Liver (tissue), 9 donors: ENCODE measurements around the gene ELL2. TPM values are rescaled to one million over a fixed set of nuclear protein-coding genes. Genes with fewer than 3 reads are reported as not detected.

Experiments
- DNase-seq: peaks from one replicate; pipeline ENCODE4 v3.0.0-alpha.2; 2017; ENCODE audit warnings: low spot score
- H3K27ac ChIP-seq, 2 donors: one replicate each; pipeline ENCODE4 v1.7.0; 2013; ENCODE audit warnings: inconsistent platforms in 2 of 2, low read length in 2 of 2, control low read depth in 1 of 2, low read depth in 1 of 2, mild to moderate bottlenecking in 1 of 2
- H3K27me3 ChIP-seq, 4 donors: one replicate each; pipeline versions ENCODE4 v1.6.1 to v1.7.0; 2013; ENCODE audit warnings: low read length in 3 of 4, inconsistent platforms in 1 of 4, mild to moderate bottlenecking in 1 of 4, moderate library complexity in 1 of 4; ENCODE audit not compliant: control insufficient read depth in 4 of 4, insufficient read depth in 4 of 4
- H3K36me3 ChIP-seq, 4 donors: one replicate each; pipeline versions ENCODE4 v1.6.1 to v1.7.0; 2013; ENCODE audit warnings: low read length in 3 of 4, mild to moderate bottlenecking in 3 of 4, low read depth in 1 of 4, moderate library complexity in 1 of 4; ENCODE audit not compliant: control insufficient read depth in 4 of 4, insufficient read depth in 3 of 4
- H3K4me1 ChIP-seq, 4 donors: one replicate each; pipeline versions ENCODE4 v1.6.1 to v1.7.0; 2013; ENCODE audit warnings: low read length in 3 of 4, mild to moderate bottlenecking in 3 of 4, moderate library complexity in 1 of 4; ENCODE audit not compliant: control insufficient read depth in 4 of 4, insufficient read depth in 4 of 4
- H3K4me3 ChIP-seq, 3 donors: one replicate each; pipeline versions ENCODE4 v1.6.1 to v1.7.0; 2013; ENCODE audit warnings: low read length in 3 of 3, control low read depth in 1 of 3, low read depth in 1 of 3, mild to moderate bottlenecking in 1 of 3
- H3K9ac ChIP-seq, 2 donors: one replicate each; pipeline ENCODE4 v1.7.0; 2013; ENCODE audit warnings: low read length in 2 of 2, mild to moderate bottlenecking in 2 of 2, moderate library complexity in 2 of 2, control low read depth in 1 of 2, low read depth in 1 of 2
- H3K9me3 ChIP-seq, 4 donors: one replicate each; pipeline versions ENCODE4 v1.6.1 to v1.7.0; 2013; ENCODE audit warnings: low read length in 3 of 4; ENCODE audit not compliant: control insufficient read depth in 4 of 4
- CTCF ChIP-seq: fragments of 150-350 bp; IDR thresholded peaks from 2 replicates; pipeline ENCODE4 v1.5.1; 2017; ENCODE audit warnings: improper control_type of control experiment, low read depth, low read length; ENCODE audit not compliant: missing input control
- EGR1 ChIP-seq, 2 donors: IDR thresholded peaks; 2 replicates each; pipeline ENCODE4 v1.6.1; 2016 to 2018; ENCODE audit warnings: antibody characterized with exemption in 2 of 2, low read depth in 2 of 2
- FOXA1 ChIP-seq: IDR thresholded peaks from 2 replicates; pipeline ENCODE4 v1.6.1; 2016; ENCODE audit warnings: antibody characterized with exemption
- FOXA2 ChIP-seq: IDR thresholded peaks from 2 replicates; pipeline ENCODE4 v1.6.1; 2016; ENCODE audit warnings: antibody characterized with exemption
- GABPA ChIP-seq, 2 donors: IDR thresholded peaks in 1 of 2; conservative IDR thresholded peaks in 1 of 2; 2 replicates each; pipeline ENCODE4 v1.6.1; 2016; ENCODE audit warnings: antibody characterized with exemption in 2 of 2, mild to moderate bottlenecking in 1 of 2, moderate library complexity in 1 of 2
- HNF4A ChIP-seq, 2 donors: conservative IDR thresholded peaks; 2 replicates each; pipeline ENCODE4 v1.6.1; 2016; ENCODE audit warnings: antibody characterized with exemption in 2 of 2, mild to moderate bottlenecking in 2 of 2
- HNF4G ChIP-seq: IDR thresholded peaks from 2 replicates; pipeline ENCODE4 v1.6.1; 2016; ENCODE audit warnings: antibody characterized with exemption
- JUND ChIP-seq, 2 donors: IDR thresholded peaks; 2 replicates each; pipeline ENCODE4 v1.6.1; 2016; ENCODE audit warnings: antibody characterized with exemption in 2 of 2
- MAX ChIP-seq: IDR thresholded peaks from 2 replicates; pipeline ENCODE4 v1.6.1; 2016; ENCODE audit warnings: antibody characterized with exemption
- NR2F2 ChIP-seq: IDR thresholded peaks from 2 replicates; pipeline ENCODE4 v1.6.1; 2016; ENCODE audit warnings: antibody characterized with exemption
- RAD21 ChIP-seq, 2 donors: IDR thresholded peaks; 2 replicates each; pipeline ENCODE4 v1.6.1; 2016; ENCODE audit warnings: antibody characterized with exemption in 2 of 2, mild to moderate bottlenecking in 2 of 2
- RXRA ChIP-seq, 2 donors: IDR thresholded peaks; 2 replicates each; pipeline ENCODE4 v1.6.1; 2017 to 2018; ENCODE audit warnings: antibody characterized with exemption in 2 of 2, mild to moderate bottlenecking in 1 of 2
- SP1 ChIP-seq: IDR thresholded peaks from 2 replicates; pipeline ENCODE4 v1.6.1; 2018; ENCODE audit warnings: antibody characterized with exemption, mild to moderate bottlenecking
- TAF1 ChIP-seq: conservative IDR thresholded peaks from 2 replicates; pipeline ENCODE4 v1.6.1; 2016; ENCODE audit warnings: antibody characterized with exemption, mild to moderate bottlenecking
- YY1 ChIP-seq: IDR thresholded peaks from 2 replicates; pipeline ENCODE4 v1.6.1; 2016; ENCODE audit warnings: antibody characterized with exemption, mild to moderate bottlenecking
- WGBS: extraction: QIAGEN DNeasy Blood & Tissue Kit; methylation state at CpG from one replicate; pipeline ENCODE4 v1.1.7; 2013; 5-methylcytosine and 5-hydroxymethylcytosine counted together
- polyA plus RNA-seq, 2 donors: library from polyadenylated mRNA; stranded (reverse) in 1 of 2; unstranded in 1 of 2; fragments of 200-250 nt in 1 of 2; fragments of >200 nt in 1 of 2; fragmentation: Nextera tagmentation in 1 of 2; extraction: Ambion mirVana in 1 of 2; gene quantifications; one replicate each; pipeline versions ENCODE4 v1.2.1 to v1.2.3, GENCODE V29; 2013 to 2015
- total RNA-seq, 2 donors: library from RNA; depleted of rRNA; stranded (reverse); fragments of >200 nt; gene quantifications; one replicate each; pipeline ENCODE4 v1.2.3, GENCODE V29; 2014
- TF ChIP-seq, protein P1 (sequence below): IDR thresholded peaks from 2 replicates; pipeline ENCODE4 v1.6.1; 2016; ENCODE audit warnings: antibody characterized with exemption
- TF ChIP-seq, protein P2 (sequence below): IDR thresholded peaks from 2 replicates; pipeline ENCODE4 v1.6.1; 2016; ENCODE audit warnings: antibody characterized with exemption, mild to moderate bottlenecking
- TF ChIP-seq, protein P3 (sequence below): IDR thresholded peaks from 2 replicates; pipeline ENCODE4 v1.6.1; 2016; ENCODE audit warnings: antibody characterized with exemption
- donor health status: healthy.
- donor health status: healthy.
- donor health status: healthy.
- donor health status: healthy.
- donor health status: healthy.

The ELL2 gene
- total and polyA plus RNA-seq, 4 donors, result 21.0 to 64.5 (median 45.9) TPM

GRCh38 chr5:95858023-95858461, 103.6 kb downstream of the ELL2 start:
- Histone ChIP-seq H3K27ac (peak overlapping the region; percentile 91 to 97), H3K9me3 (no peaks in the 10 kb centered on the region), H3K4me1 (peaks cover 5 to 51% (median 20%) of the 10 kb centered on the region in 4 donors), H3K27me3 (no peaks in the 10 kb centered on the region), H3K4me3 (no peak overlapping the region), H3K36me3 (no peaks in the 10 kb centered on the region), H3K9ac (peak overlapping the region; percentile 25 to 92)
- WGBS, result 61% methylated on average over 8 of the region's 8 CpGs
- no peak for DNase-seq
- TF ChIP-seq HNF4A (conservative IDR thresholded peaks at IDR 0.05) (no peak), GABPA (IDR thresholded peaks at IDR 0.05 in 1 of 2, conservative IDR thresholded peaks at IDR 0.05 in 1 of 2) (no peak), TAF1 (no peak), FOXA1 (no peak)
- TF ChIP-seq, protein P1, sequence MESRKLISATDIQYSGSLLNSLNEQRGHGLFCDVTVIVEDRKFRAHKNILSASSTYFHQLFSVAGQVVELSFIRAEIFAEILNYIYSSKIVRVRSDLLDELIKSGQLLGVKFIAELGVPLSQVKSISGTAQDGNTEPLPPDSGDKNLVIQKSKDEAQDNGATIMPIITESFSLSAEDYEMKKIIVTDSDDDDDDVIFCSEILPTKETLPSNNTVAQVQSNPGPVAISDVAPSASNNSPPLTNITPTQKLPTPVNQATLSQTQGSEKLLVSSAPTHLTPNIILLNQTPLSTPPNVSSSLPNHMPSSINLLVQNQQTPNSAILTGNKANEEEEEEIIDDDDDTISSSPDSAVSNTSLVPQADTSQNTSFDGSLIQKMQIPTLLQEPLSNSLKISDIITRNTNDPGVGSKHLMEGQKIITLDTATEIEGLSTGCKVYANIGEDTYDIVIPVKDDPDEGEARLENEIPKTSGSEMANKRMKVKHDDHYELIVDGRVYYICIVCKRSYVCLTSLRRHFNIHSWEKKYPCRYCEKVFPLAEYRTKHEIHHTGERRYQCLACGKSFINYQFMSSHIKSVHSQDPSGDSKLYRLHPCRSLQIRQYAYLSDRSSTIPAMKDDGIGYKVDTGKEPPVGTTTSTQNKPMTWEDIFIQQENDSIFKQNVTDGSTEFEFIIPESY, result no peak

DNA sequence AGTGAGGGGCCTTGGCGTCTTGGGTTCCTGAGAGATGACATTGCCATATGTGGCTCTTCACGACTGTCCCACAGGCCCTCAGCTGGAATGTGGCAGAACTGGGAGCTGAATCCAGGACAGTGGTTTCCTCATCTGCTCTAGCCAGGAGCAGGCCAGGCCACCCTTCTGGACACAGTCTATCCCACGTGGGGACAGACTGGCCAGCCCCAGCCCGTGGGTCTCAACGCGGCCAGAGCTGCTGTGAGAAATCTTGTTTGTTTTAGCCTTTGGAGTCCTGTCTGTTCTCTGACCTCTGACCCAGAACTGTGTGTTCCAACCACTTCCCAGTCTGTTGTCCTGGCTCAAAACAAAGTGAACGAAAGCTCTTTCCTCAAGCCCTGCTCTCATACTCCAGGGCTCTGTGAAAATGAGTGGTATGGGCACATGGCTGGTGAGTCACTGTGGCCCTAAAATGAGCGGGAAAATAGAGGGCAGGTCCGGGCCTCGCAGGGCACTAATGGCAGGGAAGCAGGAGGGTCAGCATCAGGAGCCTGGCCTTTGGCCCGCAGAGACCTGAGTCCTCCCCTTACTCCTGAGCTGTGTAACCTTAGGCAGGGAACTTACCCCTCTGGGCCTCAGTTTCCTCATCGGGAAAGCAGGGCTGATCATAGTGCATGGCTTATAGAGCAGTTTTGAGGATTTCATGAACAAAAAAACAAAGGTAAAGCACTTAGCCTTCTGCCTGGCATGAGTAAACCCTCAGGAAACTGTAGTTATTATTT, 104.3 kb downstream of the ELL2 start:
- Histone ChIP-seq H3K4me1 (peaks cover 0 to 50% (median 17%) of the 10 kb centered on the region in 4 donors), H3K27ac (peak overlapping the region; percentile 91 to 97), H3K27me3 (no peaks in the 10 kb centered on the region), H3K36me3 (no peaks in the 10 kb centered on the region), H3K4me3 (no peak overlapping the region), H3K9me3 (no peaks in the 10 kb centered on the region), H3K9ac (peak overlapping the region in 1 of 2 donors; percentile 92)
- 26% methylated on average over 12 of the region's 12 CpGs for WGBS
- DNase-seq, result peak; percentile 53
- no peak for TF ChIP-seq CTCF
- peak; percentile 90 for TF ChIP-seq FOXA2
- TF ChIP-seq, protein P1, result peak; percentile 94
- TF ChIP-seq, protein P2, sequence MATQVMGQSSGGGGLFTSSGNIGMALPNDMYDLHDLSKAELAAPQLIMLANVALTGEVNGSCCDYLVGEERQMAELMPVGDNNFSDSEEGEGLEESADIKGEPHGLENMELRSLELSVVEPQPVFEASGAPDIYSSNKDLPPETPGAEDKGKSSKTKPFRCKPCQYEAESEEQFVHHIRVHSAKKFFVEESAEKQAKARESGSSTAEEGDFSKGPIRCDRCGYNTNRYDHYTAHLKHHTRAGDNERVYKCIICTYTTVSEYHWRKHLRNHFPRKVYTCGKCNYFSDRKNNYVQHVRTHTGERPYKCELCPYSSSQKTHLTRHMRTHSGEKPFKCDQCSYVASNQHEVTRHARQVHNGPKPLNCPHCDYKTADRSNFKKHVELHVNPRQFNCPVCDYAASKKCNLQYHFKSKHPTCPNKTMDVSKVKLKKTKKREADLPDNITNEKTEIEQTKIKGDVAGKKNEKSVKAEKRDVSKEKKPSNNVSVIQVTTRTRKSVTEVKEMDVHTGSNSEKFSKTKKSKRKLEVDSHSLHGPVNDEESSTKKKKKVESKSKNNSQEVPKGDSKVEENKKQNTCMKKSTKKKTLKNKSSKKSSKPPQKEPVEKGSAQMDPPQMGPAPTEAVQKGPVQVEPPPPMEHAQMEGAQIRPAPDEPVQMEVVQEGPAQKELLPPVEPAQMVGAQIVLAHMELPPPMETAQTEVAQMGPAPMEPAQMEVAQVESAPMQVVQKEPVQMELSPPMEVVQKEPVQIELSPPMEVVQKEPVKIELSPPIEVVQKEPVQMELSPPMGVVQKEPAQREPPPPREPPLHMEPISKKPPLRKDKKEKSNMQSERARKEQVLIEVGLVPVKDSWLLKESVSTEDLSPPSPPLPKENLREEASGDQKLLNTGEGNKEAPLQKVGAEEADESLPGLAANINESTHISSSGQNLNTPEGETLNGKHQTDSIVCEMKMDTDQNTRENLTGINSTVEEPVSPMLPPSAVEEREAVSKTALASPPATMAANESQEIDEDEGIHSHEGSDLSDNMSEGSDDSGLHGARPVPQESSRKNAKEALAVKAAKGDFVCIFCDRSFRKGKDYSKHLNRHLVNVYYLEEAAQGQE, result peak; percentile 91
- TF ChIP-seq GABPA (IDR thresholded peaks at IDR 0.05 in 1 of 2, conservative IDR thresholded peaks at IDR 0.05 in 1 of 2), result peak in 1 of 2 donors; percentile 55
- TF ChIP-seq, protein P3, sequence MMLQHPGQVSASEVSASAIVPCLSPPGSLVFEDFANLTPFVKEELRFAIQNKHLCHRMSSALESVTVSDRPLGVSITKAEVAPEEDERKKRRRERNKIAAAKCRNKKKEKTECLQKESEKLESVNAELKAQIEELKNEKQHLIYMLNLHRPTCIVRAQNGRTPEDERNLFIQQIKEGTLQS, result peak; percentile 98
- peak; percentile 99 for TF ChIP-seq NR2F2
- TF ChIP-seq SP1, result peak; percentile 100
- peak; percentile 93 for TF ChIP-seq HNF4A (conservative IDR thresholded peaks at IDR 0.05)
- TF ChIP-seq RXRA (IDR thresholded peaks at IDR 0.05), result peak; percentile 99
- peak; percentile 65 to 72 for TF ChIP-seq RAD21 (IDR thresholded peaks at IDR 0.05)
- TF ChIP-seq MAX, result peak; percentile 99
- TF ChIP-seq FOXA1, result peak; percentile 99
- no peak for TF ChIP-seq TAF1
- peak in 1 of 2 donors; percentile 87 for TF ChIP-seq EGR1 (IDR thresholded peaks at IDR 0.05; ENCODE audit: low read depth in 2 of 2)
- peak; percentile 88 for TF ChIP-seq YY1
- TF ChIP-seq HNF4G, result peak; percentile 83
- peak; percentile 98 to 99 for TF ChIP-seq JUND (IDR thresholded peaks at IDR 0.05)
